IPS DF 6.9 (cell line): Measurements from ENCODE around the gene MEFV.

Experiments
- DNase-seq: peaks from one replicate; pipeline ENCODE4 v3.0.0-alpha.2; 2013; ENCODE audit warnings: low read depth, low spot score
- H3K27ac ChIP-seq: one replicate; pipeline ENCODE4 v1.5.1; 2013; ENCODE audit warnings: low read length, control low read depth
- H3K27me3 ChIP-seq: 2 replicates; pipeline ENCODE4 v1.6.1; 2013; ENCODE audit warnings: mild to moderate bottlenecking, low read length; ENCODE audit not compliant: control insufficient read depth, insufficient read depth
- H3K36me3 ChIP-seq: 2 replicates; pipeline ENCODE4 v1.6.1; 2013; ENCODE audit warnings: low read length; ENCODE audit not compliant: control insufficient read depth, insufficient read depth
- H3K4me1 ChIP-seq: 2 replicates; pipeline ENCODE4 v1.6.1; 2013; ENCODE audit warnings: low read length; ENCODE audit not compliant: control insufficient read depth, insufficient read depth
- H3K4me3 ChIP-seq: 2 replicates; pipeline ENCODE4 v1.5.1; 2013; ENCODE audit warnings: mild to moderate bottlenecking, low read length
- H3K9me3 ChIP-seq: 2 replicates; pipeline ENCODE4 v1.6.1; 2013; ENCODE audit warnings: low read length, inconsistent platforms; ENCODE audit not compliant: control insufficient read depth, insufficient read depth
- WGBS: extraction: QIAGEN DNeasy Blood & Tissue Kit; methylation state at CpG from one replicate; pipeline ENCODE4 v1.1.7; 2013; ENCODE audit warnings: mixed read lengths, missing lambda C conversion rate; ENCODE audit not compliant: insufficient read length, insufficient coverage; 5-methylcytosine and 5-hydroxymethylcytosine counted together

MEFV gene

DNA sequence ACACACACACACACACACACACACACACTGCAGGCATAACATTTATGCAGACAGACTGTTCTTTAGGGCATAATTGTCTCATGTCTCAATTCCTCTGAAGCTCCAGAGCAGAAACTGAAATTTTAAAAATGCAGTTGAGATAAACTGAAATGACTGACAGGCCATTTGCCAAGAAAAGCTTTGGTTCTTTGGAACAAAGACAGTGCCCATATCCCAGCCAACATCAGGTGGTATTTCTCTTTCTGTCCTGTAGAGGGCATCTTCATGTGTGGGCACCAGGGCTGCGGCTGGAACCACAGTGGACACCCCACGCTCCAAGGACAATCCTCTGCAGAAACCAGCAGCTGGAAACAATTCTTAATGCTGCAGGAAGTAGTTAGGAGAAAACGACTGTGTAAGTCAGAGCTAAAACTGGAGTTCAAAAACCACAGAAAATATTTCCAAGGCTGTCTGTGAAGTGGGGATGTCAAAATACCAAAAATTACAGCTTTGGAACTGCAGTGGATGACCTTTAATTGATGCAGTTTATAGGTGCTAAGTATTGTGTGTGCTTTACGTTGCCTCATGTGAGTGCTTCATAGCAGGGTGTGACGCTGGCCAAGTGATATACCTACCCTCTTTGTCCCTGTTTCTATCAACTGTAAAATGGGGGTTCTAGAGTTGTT is 10.6 kb upstream of the MEFV start:
- Histone ChIP-seq H3K4me3 (no peak overlapping the region), H3K9me3 (no peaks in the 10 kb centered on the region; the same call in 1 of the 2 replicates), H3K27ac (no peak overlapping the region), H3K27me3 (no peaks in the 10 kb centered on the region), H3K36me3 (no peaks in the 10 kb centered on the region), H3K4me1 (no peaks in the 10 kb centered on the region)
- DNase-seq: no peak
- WGBS: no CpG with 5 or more reads among the region's 5 CpGs

DNA sequence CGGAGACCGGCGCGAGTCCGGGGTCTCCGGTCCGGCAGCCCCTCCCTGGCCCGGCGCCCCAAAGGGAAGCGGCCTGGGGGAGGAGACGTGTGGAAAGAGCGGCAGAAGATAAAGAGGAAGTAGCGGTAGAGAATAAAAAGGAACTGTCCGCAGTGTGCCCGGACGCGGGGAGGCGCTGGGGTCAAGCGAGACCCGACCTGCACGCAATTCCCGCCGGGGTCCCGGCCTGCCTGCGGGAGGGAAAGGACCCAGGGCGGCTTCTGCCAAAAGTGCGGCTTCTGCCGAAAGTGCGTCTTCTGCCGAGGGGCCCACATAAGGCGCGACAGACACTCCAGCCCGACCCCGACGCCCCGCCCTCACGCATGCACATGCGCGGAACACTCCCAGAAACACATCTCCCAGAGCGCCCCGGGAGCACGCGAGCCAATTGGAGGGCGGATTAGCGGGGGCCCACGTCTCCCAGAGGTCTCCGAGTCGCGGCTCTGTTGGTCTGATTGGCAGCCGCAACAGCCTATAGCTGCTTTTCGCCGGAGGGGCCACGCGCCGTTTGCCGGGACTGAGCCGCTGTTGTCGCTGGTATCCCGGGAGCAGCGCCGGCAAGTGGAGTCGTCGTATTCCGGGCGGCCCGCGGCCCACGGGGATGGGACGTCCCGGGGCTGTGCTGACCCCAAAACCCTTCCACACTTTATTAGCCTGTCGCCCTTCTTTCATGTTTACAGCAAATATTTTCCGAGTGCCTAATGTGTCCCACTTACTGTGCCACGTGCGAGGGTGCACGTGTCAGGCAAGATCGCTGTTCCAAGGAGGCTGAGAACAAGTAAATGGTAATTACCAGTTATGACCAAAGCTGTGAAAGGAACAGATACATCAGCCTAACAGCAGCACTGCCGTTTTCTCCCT is 8.0 kb upstream of the MEFV start:
- Histone ChIP-seq H3K27me3 (no peaks in the 10 kb centered on the region), H3K4me3 (peak overlapping the region; percentile 55), H3K36me3 (no peaks in the 10 kb centered on the region), H3K27ac (no peak overlapping the region), H3K9me3 (no peaks in the 10 kb centered on the region; the same call in 1 of the 2 replicates), H3K4me1 (no peaks in the 10 kb centered on the region)
- WGBS: no CpG with 5 or more reads among the region's 77 CpGs
- peak; percentile 87 for DNase-seq

DNA sequence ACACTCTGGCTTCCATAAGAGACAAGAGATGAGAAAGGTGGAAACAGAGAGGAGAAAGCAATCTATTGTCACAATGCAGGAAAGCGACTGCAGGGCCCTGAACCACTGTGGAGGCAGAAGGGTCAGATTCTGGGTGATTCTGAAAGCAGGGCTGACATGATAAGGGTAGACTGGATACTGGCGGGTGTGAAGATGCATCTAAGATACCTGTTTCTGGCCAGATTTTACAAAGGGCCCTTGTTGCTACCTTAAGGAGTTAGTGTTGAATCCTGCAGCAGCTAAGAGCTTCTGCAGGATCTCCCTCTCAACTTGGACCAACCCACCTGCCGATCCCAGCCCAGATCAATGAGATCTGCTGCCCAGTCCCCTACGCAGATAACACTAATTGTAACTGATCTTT is 6.1 kb upstream of the MEFV start:
- no CpG with 5 or more reads among the region's 4 CpGs for WGBS
- H3K4me3 ChIP-seq: no peak overlapping the region

DNA sequence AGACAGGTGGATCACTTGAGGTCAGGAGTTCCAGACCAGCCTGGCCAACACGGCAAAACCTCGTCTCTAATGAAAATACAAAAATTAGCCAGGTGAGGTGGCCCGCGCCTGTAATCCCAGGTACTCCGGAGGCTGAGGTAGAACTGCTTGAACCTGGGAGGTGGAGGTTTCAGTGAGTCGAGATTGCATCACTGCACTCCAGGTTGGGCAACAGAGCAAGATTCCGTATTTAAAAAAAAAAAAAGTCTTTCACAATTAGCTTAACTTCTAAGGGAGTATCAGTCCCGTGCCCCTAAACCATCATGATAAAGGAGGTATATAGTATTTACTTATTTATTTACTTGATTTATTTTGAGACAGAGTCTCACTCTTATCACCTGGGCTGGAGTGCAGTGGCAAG is 3.4 kb upstream of the MEFV start:
- H3K4me3 ChIP-seq: no peak overlapping the region
- no peak for DNase-seq
- no peaks in the 10 kb centered on the region for H3K9me3 ChIP-seq
- WGBS: no CpG with 5 or more reads among the region's 8 CpGs
- no peak overlapping the region for H3K27ac ChIP-seq
- no peaks in the 10 kb centered on the region for H3K27me3 ChIP-seq
- no peaks in the 10 kb centered on the region for H3K4me1 ChIP-seq
- no peaks in the 10 kb centered on the region for H3K36me3 ChIP-seq

More for the DNA sequence above, 6.1 kb upstream of the MEFV start:
- Histone ChIP-seq H3K36me3 (no peaks in the 10 kb centered on the region), H3K27ac (no peak overlapping the region), H3K27me3 (no peaks in the 10 kb centered on the region), H3K9me3 (no peaks in the 10 kb centered on the region), H3K4me1 (no peaks in the 10 kb centered on the region)
- DNase-seq: no peak

DNA sequence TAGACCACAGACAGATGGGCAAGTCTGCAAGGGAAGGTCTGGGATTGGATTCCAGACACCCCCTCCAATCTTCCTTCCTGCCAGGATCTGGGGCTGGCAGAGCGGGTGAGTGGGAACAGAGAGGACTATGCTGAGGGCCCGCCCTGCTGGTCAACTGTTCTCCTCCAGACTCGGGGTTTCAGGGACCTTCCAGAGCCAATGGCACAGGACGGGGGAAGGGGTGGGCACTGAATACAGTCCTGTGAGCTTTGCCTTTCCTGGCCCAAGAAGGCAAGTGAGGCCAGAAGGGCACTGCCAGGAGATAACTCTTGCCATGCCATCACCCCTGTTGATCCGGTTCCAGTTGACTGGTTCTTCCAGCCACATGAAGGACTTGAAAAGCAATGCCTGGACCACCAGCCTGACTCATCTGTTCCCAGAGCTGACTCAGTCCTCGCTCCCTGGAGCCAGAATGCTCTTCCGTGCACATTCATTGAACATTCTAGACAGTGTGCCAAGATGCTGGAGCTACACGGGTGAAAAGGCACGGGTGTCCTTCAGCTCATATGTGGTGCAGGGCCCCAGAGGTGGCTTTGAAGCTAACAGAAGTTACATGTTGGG is 533 bp upstream of the MEFV start:
- Histone ChIP-seq H3K27ac (no peak overlapping the region), H3K4me3 (no peak overlapping the region), H3K4me1 (no peaks in the 10 kb centered on the region), H3K27me3 (no peaks in the 10 kb centered on the region), H3K36me3 (no peaks in the 10 kb centered on the region), H3K9me3 (no peaks in the 10 kb centered on the region)
- DNase-seq: no peak
- no CpG with 5 or more reads among the region's 9 CpGs for WGBS

DNA sequence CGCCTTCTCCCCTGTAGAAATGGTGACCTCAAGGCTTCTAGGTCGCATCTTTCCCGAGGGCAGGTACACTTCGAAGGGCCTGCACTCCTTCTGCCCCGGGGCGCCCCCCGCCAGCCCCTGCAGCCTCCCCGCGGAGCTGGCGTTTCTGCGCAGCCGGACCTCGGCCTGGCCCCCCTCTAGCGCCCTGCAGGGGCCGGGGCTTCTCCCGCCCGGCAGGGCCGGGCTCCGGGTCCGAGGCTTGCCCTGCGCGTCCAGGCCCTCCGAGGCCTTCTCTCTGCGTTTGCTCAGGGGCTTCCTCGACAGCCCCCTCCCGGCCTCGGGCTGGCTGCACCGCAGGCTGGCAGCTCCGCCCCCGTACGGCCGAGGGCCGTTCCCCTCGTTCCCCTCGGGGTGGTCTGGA is 2.1 kb downstream of the MEFV start:
- no peaks in the 10 kb centered on the region for H3K4me1 ChIP-seq
- no CpG with 5 or more reads among the region's 35 CpGs for WGBS
- no peaks in the 10 kb centered on the region for H3K27me3 ChIP-seq
- H3K27ac ChIP-seq: no peak overlapping the region
- no peak for DNase-seq
- H3K9me3 ChIP-seq: no peaks in the 10 kb centered on the region
- no peaks in the 10 kb centered on the region for H3K36me3 ChIP-seq
- H3K4me3 ChIP-seq: no peak overlapping the region

DNA sequence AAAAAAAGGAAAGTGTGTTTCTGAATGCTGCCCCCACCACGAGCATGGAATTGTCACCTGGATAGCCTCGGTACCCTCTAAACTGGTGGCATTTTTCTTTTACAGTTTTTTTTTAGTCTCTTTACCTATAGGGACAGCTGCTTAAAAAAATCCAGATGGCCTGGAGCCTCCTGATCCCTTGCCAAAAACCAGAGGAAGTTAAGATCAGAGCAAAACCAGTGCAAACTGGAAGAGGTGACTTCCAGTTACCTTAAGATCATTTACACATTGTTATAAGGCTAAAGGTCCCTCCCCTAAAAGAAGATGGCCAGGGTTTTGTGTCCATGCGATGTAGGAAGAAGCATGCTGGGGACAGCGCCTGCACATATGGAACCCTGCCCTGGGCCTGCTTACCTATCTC is 3.5 kb downstream of the MEFV start:
- Histone ChIP-seq H3K4me3 (no peak overlapping the region), H3K27ac (no peak overlapping the region), H3K9me3 (no peaks in the 10 kb centered on the region; the same call in 1 of the 2 replicates), H3K4me1 (no peaks in the 10 kb centered on the region), H3K27me3 (no peaks in the 10 kb centered on the region), H3K36me3 (no peaks in the 10 kb centered on the region)
- DNase-seq: no peak
- WGBS: no CpG with 5 or more reads among the region's 4 CpGs

DNA sequence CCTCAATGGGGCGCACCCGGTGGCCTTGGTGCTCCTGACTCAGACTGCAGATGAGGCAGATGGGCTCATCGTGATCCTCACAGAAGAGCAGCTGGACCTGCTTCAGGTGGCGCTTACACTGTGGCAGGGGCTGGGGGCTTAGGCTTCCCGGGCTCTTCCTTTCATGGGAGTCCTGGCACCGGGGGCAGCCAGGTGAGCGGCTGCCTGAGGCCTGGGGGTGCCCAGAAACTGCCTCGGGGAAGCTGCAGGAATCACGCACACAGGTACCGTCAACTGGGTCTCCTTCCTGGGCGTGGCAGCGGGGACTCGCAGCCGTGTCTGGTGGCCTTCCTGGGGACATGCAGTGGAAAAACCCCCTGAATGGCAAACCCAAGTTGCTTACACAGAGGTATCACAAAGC is 7.0 kb downstream of the MEFV start:
- no peak for DNase-seq
- H3K9me3 ChIP-seq: no peaks in the 10 kb centered on the region; the same call in none of the 2 replicates
- H3K4me3 ChIP-seq: no peak overlapping the region
- H3K4me1 ChIP-seq: no peaks in the 10 kb centered on the region
- no peaks in the 10 kb centered on the region for H3K36me3 ChIP-seq
- no peak overlapping the region for H3K27ac ChIP-seq
- WGBS: no CpG with 5 or more reads among the region's 14 CpGs
- no peaks in the 10 kb centered on the region for H3K27me3 ChIP-seq

DNA sequence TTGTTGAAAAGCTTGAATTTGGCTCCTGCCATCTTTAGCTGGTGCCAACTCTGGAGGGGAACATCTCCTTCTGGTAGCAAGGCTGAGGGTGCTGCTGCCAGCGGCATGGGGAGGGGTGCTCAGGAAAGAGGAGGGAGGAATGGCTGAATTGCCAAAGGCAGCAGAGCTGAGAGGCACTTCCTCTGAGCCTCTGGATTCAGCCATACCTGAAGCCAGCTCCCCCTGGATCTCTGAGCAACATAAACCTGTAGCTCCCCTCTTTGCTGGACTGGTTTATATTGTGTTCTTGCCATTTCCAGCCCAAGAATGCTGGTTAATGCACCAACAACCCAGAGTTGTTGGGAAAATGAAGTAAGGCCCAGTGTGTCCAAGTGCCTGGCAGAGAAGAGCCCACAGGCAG is 7.4 kb downstream of the MEFV start:
- no peak overlapping the region for H3K27ac ChIP-seq
- no CpG with 5 or more reads among the region's 1 CpG for WGBS
- H3K4me3 ChIP-seq: no peak overlapping the region
- no peaks in the 10 kb centered on the region; the same call in none of the 2 replicates for H3K9me3 ChIP-seq
- no peaks in the 10 kb centered on the region for H3K27me3 ChIP-seq
- H3K36me3 ChIP-seq: no peaks in the 10 kb centered on the region
- DNase-seq: no peak
- H3K4me1 ChIP-seq: no peaks in the 10 kb centered on the region

DNA sequence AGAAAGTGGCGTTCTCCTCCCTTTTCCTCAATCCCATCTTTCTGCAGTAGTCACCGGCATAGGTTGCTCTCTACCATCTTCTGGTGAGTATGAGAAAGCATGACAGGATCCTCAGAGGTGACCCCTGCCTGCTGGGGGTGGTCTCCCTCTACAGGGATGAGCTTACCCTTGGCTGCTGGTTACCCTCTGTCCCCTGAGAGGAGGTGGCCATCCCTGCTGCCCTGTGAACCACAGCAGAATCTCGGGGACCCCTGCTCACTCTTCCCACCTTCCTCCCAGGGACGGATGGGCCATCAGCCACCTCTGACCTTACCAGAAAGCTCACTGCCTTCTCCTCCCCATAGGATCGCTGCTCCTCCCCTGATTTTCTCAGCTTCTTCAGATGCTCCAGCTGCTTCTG is 7.8 kb downstream of the MEFV start:
- no peaks in the 10 kb centered on the region for H3K27me3 ChIP-seq
- H3K9me3 ChIP-seq: no peaks in the 10 kb centered on the region; the same call in none of the 2 replicates
- no CpG with 5 or more reads among the region's 5 CpGs for WGBS
- H3K36me3 ChIP-seq: no peaks in the 10 kb centered on the region
- no peak overlapping the region for H3K4me3 ChIP-seq
- H3K27ac ChIP-seq: no peak overlapping the region
- H3K4me1 ChIP-seq: no peaks in the 10 kb centered on the region
- no peak for DNase-seq
